Endodermal cell (in vitro differentiated cells): ENCODE data around the gene RBFOX1. TPM values are rescaled to one million over a fixed set of nuclear protein-coding genes. Genes with fewer than 3 reads are reported as not detected.

Source experiments
- DNase-seq: peaks from one replicate; pipeline ENCODE4 v3.0.0-alpha.2; 2017
- H3K27ac ChIP-seq: 2 replicates; pipeline ENCODE4 v1.5.1; 2013; ENCODE audit warnings: mild to moderate bottlenecking, low read depth, low read length, moderate library complexity
- H3K27me3 ChIP-seq: 2 replicates; pipeline ENCODE4 v1.6.1; 2013; ENCODE audit warnings: mild to moderate bottlenecking, low read length, moderate library complexity; ENCODE audit not compliant: insufficient read depth, control insufficient read depth, poor library complexity, severe bottlenecking
- H3K36me3 ChIP-seq: 2 replicates; pipeline ENCODE4 v1.7.0; 2013; ENCODE audit warnings: mild to moderate bottlenecking, low read length, moderate library complexity; ENCODE audit not compliant: control insufficient read depth, insufficient read depth
- H3K4me1 ChIP-seq: one replicate; pipeline ENCODE4 v1.7.0; 2013; ENCODE audit warnings: low read length; ENCODE audit not compliant: control insufficient read depth, insufficient read depth
- H3K4me3 ChIP-seq: 2 replicates; pipeline ENCODE4 v1.5.1; 2013; ENCODE audit warnings: mild to moderate bottlenecking, low read length, moderate library complexity
- H3K9ac ChIP-seq: 2 replicates; pipeline ENCODE4 v1.6.1; 2013; ENCODE audit warnings: mild to moderate bottlenecking, low read length, moderate library complexity; ENCODE audit not compliant: poor library complexity, severe bottlenecking; ENCODE audit errors: extremely low read depth
- H3K9me3 ChIP-seq: 2 replicates; pipeline ENCODE4 v1.6.1; 2013; ENCODE audit warnings: mild to moderate bottlenecking, low read length, moderate library complexity; ENCODE audit not compliant: control insufficient read depth
- H3K27ac Mint-ChIP-seq: 2 replicates; pipeline ENCODE4 v1.8.0; 2020; ENCODE audit warnings: mixed read lengths
- H3K27me3 Mint-ChIP-seq: 2 replicates; pipeline ENCODE4 v1.8.0; 2021; ENCODE audit warnings: mild to moderate bottlenecking, mixed read lengths; ENCODE audit not compliant: insufficient read depth
- H3K36me3 Mint-ChIP-seq: 2 replicates; pipeline ENCODE4 v1.8.0; 2020; ENCODE audit warnings: low read depth, mixed read lengths
- H3K4me1 Mint-ChIP-seq: 2 replicates; pipeline ENCODE4 v1.8.0; 2020; ENCODE audit warnings: mixed read lengths
- H3K4me3 Mint-ChIP-seq: 2 replicates; pipeline ENCODE4 v1.8.0; 2020; ENCODE audit warnings: mild to moderate bottlenecking, moderate library complexity, mixed read lengths
- H3K9me3 Mint-ChIP-seq: 2 replicates; pipeline ENCODE4 v1.8.0; 2020; ENCODE audit warnings: mild to moderate bottlenecking, mixed read lengths
- CTCF ChIP-seq: fragments of 200-600 bp; sonication (generic); conservative IDR thresholded peaks from 2 replicates; pipeline ENCODE4 v1.5.0; 2021; ENCODE audit warnings: antibody characterized with exemption, mild to moderate bottlenecking
- WGBS, 2 experiments: methylation state at CpG; one replicate each; pipeline versions ENCODE4 v1.1.5 to v1.1.7; 2013; ENCODE audit warnings: missing lambda C conversion rate in 2 of 2, mixed read lengths in 1 of 2; ENCODE audit not compliant: insufficient coverage in 1 of 2, insufficient read length in 1 of 2; 5-methylcytosine and 5-hydroxymethylcytosine counted together
- total RNA-seq, 2 donors: library from RNA; stranded (reverse); fragmentation: NEBNext Ultra II Directional in 1 of 2; extraction: Animal tissue kit (Norgen Biotek cat#: 25700) in 1 of 2; gene quantifications; 2 replicates in 1 of 2; 3 replicates in 1 of 2; pipeline ENCODE4 v1.2.1, GENCODE V29; 2021

The RBFOX1 gene
- total RNA-seq, 2 donors from 2014 or later = 2.6 to 2.7 TPM

GRCh38 chr16:7331997-7332396 is 648 bp upstream of the RBFOX1 start:
- 98 to 100% methylated on average over 6 of the region's 6 CpGs for WGBS, 2 experiments
- no peak for TF ChIP-seq CTCF
- Histone ChIP-seq H3K27me3 (no peaks in the 10 kb centered on the region), H3K9ac (no peak overlapping the region), H3K4me1 (no peaks in the 10 kb centered on the region), H3K4me3 (no peak overlapping the region), H3K27ac (no peak overlapping the region), H3K9me3 (no peaks in the 10 kb centered on the region), H3K36me3 (no peaks in the 10 kb centered on the region)
- H3K27me3 Mint-ChIP-seq = peaks cover 2% of the 10 kb centered on the region
- H3K4me1 Mint-ChIP-seq = peaks cover 7% of the 10 kb centered on the region
- DNase-seq = no peak
- no peaks in the 10 kb centered on the region for H3K9me3 Mint-ChIP-seq
- H3K36me3 Mint-ChIP-seq = no peaks in the 10 kb centered on the region
- H3K4me3 Mint-ChIP-seq = no peak overlapping the region
- no peak overlapping the region for H3K27ac Mint-ChIP-seq

GRCh38 chr16:7333180-7333725 is 608 bp downstream of the RBFOX1 start:
- no peaks in the 10 kb centered on the region for H3K36me3 ChIP-seq

DNA sequence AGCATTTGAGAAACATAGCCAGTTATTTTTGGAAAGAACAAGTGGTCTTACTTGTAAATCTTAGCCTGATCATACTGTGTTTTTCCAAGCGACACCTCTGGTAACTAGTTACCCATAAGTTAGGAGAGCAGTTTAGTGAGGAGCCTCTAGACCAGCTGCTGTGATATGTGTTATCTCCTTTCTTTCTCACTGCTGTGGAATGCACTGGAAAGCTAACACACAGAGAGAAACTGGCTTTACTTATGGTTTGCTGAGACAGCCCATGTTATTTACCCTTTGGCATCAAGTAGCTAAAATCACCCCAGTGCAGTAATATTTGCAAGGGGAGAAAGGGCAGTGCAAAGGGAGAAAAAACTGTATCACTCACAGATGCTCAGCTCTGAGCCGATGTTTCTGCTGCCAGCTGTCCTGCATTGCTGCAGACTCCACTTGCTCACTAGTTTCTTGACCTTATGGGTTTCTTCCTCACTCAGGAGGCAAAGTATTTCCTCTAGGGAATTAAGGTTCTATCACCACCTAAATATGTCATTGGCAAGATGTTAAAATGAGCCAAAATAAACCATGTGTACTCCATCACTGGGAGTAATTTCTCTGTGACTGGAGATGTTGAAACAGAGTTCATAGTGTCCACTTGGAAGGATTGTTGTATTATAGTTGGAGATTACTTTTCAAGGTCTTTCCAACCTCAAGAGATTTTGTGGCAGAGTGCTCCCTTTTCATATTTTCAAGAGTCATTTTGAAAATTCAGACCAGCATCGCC is 2.3 kb downstream of the RBFOX1 start:
- no peak for TF ChIP-seq CTCF
- H3K27me3 Mint-ChIP-seq = no peaks in the 10 kb centered on the region
- peaks cover 7% of the 10 kb centered on the region for H3K4me1 Mint-ChIP-seq
- H3K9me3 Mint-ChIP-seq = no peaks in the 10 kb centered on the region
- 89 to 92% methylated on average over 2 to 3 of the region's 3 CpGs for WGBS, 2 experiments
- H3K27ac Mint-ChIP-seq = no peak overlapping the region
- H3K4me1 ChIP-seq = no peaks in the 10 kb centered on the region
- no peak for DNase-seq
- H3K9ac ChIP-seq = no peak overlapping the region
- H3K27me3 ChIP-seq = no peaks in the 10 kb centered on the region
- H3K36me3 ChIP-seq = no peaks in the 10 kb centered on the region
- no peak overlapping the region for H3K4me3 ChIP-seq
- H3K9me3 ChIP-seq = no peaks in the 10 kb centered on the region
- no peaks in the 10 kb centered on the region for H3K36me3 Mint-ChIP-seq
- no peak overlapping the region for H3K4me3 Mint-ChIP-seq
- no peak overlapping the region for H3K27ac ChIP-seq

More at GRCh38 chr16:7333180-7333725, 608 bp downstream of the RBFOX1 start:
- H3K9me3 Mint-ChIP-seq = no peaks in the 10 kb centered on the region
- Histone ChIP-seq H3K4me3 (no peak overlapping the region), H3K4me1 (no peaks in the 10 kb centered on the region), H3K27me3 (no peaks in the 10 kb centered on the region), H3K27ac (no peak overlapping the region), H3K9ac (no peak overlapping the region), H3K9me3 (no peaks in the 10 kb centered on the region)
- no peak overlapping the region for H3K27ac Mint-ChIP-seq
- DNase-seq = no peak
- no peak overlapping the region for H3K4me3 Mint-ChIP-seq
- no peaks in the 10 kb centered on the region for H3K36me3 Mint-ChIP-seq
- WGBS, 2 experiments = 93 to 94% methylated on average over 5 to 6 of the region's 6 CpGs
- no peak for TF ChIP-seq CTCF
- H3K27me3 Mint-ChIP-seq = no peaks in the 10 kb centered on the region
- peaks cover 7% of the 10 kb centered on the region for H3K4me1 Mint-ChIP-seq
